NOMO-1 treated with dmso at 0.1 percent for 144 hours (cell line): Measurements from ENCODE around the gene WHAMM.
"Not testable (repeated sequence)": the region's sequence is repeated elsewhere in the genome, so short reads cannot be mapped to it uniquely, and the experiment has no call there.

ENCODE experiments used
- DNase-seq: peaks from one replicate; lab custom pipeline; 2025; ENCODE audit not compliant: unreplicated experiment; lab: John Stamatoyannopoulos, UW

WHAMM gene

DNA sequence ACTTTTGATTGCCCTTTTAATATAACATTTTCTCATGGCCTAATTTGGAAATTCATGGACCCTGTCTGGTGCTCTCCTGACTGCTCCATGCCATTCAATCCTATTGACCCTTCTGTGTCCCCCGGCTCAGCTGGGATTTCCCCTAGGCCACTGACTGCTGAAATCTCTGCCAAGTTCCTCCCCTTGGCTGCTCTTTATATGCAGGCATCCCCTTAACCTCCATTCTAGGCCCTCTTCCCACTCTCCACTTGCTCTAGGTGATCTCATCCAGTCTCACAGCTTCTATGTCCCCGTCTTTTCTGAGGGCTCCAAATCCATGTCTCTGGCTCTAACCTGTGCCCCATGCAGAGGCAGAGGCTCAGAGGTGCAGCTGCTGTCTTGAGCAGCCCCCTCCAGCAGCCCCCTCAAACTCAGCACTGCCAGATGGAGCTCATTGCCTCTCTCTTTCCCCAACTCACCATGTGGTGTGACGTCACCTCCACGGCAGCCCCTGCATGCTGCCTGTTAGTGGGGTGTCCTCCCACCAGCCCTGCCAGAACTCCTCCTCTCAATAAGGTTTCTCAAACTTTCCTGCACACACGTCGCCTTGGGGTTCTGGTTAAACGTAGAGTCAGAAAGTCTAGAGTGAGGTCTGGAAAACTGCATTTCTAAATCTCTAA, 10.1 kb upstream of the WHAMM start:
- no peak for DNase-seq

DNA sequence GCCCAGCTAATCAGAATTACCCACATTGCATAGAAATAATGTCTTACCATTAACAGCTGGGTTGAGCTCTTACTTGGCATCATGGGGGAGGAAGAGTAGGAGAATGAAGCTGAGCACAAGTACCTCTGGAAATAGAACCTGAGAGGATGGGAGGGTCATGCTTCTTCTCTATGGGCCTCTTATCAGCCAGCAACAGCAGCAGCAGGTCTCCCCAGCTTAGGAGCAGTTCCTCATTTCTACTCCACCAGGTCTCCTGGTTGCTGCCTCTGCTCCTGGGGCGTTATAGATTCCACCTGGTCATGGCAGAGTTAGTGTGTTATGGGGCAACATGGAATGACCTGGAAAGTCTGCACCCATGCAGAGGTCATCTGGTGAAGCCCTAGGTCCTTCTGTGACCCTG, 6.9 kb upstream of the WHAMM start:
- no peak for DNase-seq

DNA sequence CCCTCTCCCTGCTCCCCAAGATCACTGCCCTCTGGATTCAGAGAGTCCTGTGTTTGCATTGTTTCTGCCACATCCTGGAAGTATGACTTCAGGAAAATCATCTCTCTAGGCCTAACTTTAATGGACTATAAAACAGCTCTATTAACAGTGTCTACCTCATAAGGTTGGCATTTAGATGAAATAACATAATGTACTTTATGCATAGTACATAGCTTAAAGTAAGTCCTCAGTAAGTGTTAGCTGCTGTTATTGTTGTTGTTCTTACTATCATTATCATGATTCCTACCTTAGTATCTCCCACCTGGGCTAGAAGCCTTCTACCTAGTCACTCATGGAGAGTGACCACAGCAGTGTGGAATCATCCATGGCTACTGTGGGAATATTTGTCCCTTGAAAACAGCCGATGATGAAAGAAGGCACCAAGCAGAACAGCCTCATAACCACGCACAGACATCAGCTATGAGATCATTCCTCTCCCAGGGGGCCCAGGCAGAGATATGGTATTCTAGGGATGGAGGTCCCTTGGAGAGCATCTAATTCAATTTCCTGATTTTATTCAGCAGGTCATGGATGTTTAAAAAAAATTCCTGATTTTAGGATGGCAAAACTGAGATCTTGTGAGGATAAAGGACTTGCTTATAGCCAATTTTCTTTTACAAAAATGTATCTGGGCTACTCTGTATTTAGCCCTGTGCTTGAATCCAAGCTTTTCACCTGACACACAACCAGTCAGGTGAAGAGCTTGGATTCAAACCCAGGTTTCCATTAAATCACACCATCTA, 5.4 kb upstream of the WHAMM start:
- DNase-seq = no peak

DNA sequence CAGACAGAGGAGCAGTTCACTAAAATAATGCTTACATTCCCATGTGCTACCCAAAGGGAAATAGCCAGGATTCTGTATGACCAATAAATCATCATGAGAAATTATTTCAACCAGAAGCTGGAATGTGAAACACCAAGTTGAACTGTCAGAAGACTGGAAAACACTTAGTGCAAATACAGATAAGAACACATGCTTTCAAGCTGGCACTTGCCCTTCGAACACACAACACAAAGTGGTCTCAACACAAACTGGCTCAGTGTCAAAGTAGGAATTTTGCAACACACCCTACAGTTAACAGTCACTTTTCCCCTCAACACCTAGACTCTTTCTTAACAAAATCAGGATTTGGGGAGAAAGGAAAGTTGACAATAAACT, 4.9 kb upstream of the WHAMM start:
- no peak for DNase-seq

DNA sequence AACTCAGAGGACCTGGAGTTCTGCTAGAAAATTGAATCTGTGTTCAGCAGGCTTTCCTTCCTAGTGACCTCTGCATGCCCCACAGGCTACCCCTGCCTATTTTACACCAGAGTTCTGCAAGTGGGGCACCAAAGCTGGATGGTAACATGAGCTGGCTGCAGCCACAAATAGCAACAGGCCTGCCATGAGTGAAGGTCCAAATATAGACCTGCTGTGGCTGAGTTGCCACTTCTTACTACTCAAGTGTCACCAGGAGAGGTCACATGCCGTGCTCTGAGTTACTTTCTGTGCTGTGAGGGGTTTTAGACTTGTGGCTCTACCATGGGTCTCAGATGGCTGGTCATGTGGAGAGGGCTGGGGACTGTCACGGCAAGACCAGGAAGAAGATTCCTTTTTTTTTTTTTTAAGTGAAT, 3.4 kb upstream of the WHAMM start, which contains the start of gene FSD2:
Gene FSD2 (minus strand): TSS at position 76 of the 413 bp plus-strand sequence. CDS start 18,679 bp downstream, outside the sequence.
- peak; percentile 39 for DNase-seq

DNA sequence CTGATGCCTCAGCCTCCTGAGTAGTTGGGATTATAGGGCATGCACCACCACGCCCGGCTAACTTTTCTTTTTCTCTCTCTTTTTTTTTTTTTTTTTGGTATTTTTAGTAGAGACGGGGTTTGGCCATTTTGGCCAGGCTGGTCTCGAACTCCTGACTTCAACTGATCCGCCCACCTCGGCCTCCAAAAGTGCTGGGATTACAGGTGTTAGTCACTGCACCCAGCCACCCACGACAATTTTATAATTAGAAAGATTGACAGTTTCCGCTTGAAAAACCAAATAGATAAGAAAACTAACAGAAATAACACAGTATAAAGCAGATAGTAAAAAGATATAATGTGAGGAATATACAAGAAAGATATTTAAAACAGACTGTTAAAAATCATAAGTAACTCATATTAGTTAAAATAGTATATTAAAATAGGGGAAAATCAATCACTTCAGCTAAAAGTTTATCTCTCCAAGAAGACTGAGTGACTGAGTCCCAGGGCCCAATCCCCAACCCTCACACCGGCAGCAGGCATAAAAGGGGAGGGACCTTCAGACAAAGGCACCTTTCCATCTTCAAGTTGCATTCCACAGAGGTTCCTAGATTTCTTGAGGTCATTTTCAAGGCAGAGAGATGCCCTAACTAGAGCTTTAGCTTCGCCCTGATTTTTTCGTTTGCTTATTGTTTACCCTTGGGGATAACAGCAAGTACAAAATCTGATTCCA, 1.4 kb upstream of the WHAMM start:
- DNase-seq = no peak

DNA sequence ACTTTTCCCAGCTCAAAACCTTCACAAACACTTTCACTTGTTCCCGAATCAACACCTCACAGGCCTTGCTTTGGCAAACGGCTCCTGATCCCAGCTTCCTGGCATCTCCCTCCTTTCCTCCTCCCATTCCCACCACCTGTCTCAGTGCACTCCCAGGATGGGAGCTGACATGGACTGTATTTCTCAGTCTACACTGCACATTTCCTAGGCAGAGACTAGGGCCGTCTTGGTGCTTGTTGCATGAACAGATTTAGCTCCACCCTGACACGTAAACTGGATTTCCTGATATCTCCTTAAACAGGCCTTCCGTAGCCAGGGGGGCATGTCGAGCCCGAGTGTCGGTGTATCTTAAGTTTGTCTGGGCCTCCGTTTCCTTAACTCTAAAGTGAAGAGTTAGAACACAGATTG, 790 bp upstream of the WHAMM start:
- no peak for DNase-seq

DNA sequence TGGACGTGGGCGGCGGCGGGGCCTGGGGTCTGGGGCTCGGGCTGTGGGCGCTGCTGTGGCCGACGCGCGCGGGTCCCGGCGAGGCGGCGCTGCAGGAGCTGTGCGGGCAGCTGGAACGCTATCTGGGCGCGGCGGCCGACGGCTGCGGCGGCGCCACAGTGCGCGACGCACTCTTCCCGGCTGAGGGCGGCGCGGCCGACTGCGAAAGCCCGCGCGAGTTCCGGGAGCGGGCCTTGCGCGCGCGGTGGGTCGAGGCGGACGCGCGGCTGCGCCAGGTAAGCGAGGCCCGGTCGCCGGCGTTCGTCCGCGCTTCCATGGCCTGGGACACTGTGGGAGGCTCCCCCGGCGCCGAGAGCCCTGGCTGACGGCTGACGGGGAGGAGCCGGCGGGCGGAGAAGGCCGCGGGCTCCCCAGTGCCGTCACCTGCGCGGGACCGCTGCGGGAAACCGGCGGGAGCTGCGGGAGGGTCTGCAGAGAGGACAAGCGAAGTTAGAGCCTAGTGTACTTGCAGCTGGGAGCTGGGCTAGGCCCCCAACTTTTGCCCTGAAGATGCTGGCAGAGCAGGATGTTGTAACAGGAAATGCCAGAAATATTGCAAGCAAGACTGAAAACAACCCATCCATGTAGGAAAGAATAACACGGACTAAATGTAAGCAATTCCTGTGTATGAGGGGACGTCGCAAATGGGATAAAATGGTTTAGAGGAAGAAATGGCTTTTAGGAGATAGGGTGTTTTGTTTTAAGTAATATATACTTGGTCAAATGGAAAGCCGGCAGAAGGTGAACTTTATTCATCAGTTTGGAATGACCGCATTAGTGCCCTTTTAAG, 847 bp downstream of the WHAMM start:
- peak; percentile 75 for DNase-seq

DNA sequence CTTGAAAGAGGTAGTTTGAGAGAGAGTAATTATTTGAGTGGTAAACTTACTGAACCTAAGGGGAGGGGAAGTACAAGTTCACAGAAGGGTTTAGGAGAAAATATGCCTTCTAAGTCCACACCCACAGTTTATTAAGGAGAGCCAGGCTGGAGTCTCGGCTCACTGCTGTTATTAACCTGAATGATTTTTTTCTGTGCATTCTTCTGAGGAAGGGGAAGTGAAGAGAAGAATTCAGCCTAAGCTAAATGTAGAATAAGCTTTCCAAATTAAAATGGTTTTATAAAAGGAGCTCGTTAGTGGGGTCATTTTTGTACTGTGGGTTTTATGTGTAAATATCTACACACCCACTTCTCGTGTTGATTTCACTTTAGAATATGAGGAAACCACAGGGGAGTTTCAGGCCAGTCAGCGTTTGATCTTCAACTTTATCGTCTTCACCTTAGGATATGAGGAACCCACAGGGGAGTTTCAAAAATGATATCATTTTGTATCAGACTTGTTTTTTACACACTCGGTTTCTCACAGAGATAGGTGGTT, 1.5 kb downstream of the WHAMM start:
- peak; percentile 75 for DNase-seq

DNA sequence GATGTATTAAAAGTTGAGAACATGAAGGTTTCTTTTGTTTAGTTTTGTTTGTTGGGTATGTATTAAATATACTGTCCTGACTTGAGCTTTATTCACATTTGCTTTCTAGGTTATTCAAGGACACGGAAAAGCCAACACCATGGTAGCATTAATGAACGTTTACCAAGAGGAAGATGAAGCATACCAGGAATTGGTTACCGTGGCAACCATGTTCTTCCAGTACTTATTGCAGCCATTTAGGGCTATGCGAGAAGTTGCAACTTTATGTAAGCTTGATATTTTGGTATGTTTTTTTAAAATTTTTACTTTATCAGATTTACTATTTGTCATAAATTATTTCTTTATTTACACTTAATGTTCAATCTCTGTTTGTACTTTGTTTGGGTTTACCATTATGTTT, 3.6 kb downstream of the WHAMM start:
- no peak for DNase-seq

DNA sequence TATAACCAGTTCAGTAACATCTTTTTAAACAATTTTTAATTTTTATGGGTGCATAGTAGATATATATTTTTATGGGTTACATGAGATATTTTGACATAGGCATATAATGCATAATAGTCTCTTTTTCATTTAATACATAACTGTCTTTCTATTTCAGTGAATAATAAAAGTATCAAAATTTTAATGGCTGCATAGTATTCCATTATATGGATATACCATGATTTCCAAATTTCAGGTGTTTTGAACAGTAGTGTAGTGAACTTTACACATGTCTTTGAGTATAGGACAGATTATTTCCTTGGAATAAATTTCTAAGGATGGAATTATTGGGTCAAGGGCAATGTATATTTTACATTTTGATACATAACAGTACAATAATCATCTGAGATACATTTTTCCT, 10.7 kb downstream of the WHAMM start:
- no peak for DNase-seq

DNA sequence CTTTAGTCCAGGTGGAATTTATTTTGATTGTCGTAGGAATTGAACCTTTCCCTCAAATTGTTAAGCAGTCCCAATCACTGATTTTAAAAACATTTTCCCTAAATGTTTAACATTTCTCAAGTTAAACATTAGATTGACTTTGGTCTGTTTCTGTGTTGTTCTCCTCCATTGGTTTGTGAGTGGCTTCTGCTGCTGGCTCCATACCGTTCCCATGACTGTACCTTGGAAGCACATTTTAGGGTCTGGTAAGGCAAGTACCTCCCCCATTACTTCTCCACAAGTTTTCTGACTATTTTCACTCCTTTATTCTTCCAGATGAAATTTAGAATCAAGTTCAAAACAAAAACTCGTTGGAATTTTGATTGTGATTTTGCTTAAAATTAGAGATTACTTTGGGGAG, 12.0 kb downstream of the WHAMM start:
- DNase-seq = not testable (repeated sequence)

DNA sequence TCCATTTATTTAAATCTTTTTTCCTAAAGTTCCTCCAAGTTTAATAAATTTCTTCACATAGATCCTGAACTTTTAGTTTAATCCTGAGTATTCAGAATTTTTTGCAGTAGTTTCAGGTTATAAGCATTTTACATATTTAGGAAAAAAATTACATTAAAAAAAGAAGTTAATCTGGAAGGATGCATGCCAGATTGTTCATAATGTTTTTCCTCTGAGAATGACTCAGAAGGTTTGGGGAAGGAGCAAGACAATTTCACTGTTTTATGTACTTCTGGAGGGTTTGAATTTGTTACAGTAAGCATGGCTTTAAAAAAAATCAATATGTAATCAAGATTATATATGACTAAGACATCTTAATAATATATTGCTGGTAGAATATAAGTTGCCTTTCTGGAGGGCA, 12.4 kb downstream of the WHAMM start:
- DNase-seq = not testable (repeated sequence)

DNA sequence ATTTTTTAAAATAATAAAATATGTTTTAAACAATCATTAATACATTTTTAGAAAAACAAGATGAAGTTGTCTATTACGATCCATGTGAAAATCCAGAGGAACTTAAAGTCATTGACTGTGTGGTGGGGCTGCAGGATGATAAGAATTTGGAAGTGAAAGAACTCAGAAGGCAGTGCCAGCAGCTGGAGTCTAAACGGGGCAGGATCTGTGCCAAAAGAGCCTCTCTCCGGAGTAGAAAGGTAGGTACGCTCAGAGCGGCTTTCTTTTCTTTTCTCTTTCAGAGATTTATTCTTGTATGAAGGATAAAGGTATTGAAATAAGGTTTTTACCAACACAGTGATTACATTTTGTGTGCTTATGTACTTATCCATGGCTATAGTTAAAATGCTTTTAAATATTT, 13.6 kb downstream of the WHAMM start:
- DNase-seq = no peak

DNA sequence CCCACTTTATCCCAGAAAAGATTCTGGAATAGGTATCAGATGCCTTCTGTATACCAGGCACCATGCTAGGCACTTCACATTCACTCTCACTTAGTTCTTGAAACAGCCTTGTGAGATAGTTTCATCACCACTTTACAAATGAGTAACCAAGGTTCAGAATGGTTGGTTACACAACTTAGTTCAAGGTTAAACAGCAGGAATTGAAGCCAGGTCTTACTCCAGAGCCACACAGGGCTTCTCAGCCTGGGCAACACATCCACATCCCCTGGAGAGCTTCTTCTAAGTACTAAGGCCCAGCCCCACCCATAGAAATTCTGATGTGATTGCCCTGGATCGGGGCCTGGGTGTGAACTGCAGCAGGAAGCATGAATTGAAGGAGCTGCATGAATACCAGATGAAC, 18.6 kb downstream of the WHAMM start:
- no peak for DNase-seq

DNA sequence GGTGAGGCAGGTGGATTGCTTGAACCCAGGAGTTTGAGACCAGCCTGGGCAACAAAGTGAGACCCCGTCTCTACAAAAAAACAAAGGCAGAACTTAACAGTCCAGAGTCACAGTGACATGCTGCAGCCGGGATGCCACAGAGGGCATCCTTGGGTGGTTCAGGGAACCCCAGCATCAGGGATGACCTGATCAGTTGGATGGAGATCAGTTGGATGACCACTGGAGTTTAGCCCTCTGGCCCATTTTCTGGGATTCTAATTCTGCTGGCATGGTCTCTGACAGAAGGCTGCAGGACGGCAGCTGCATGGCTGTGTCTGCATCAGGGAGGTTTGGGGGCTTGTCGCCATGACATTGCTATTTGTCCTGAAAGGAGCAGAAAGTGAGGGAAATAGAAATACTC, 19.8 kb downstream of the WHAMM start:
- no peak for DNase-seq

DNA sequence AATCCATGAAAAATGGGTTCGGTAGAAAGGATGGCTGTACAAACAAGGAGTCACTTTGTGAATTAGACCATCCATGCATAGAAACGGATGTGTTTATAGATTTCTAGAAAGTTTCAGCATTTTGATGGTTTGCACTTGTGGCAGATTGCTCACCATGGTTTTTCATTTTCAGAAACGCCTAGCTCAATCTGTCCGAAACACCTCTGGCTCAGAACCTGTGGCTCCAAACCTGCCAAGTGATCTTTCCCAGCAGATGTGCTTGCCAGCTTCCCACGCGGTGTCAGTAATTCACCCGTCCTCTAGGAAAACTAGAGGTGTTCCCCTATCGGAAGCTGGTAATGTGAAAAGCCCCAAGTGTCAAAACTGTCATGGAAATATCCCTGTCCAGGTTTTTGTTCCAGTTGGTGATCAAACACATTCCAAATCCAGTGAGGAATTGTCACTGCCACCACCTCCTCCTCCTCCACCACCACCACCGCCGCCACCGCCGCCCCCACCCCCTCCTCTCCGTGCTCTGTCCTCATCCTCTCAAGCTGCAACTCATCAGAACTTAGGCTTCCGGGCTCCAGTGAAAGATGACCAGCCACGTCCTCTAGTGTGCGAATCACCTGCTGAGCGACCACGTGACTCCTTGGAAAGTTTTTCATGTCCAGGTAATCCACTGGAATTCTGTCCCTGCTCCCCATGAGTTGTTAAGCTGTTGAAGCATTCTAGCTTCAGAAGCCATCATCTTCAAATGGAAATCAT, 21.2 kb downstream of the WHAMM start:
- DNase-seq = no peak

DNA sequence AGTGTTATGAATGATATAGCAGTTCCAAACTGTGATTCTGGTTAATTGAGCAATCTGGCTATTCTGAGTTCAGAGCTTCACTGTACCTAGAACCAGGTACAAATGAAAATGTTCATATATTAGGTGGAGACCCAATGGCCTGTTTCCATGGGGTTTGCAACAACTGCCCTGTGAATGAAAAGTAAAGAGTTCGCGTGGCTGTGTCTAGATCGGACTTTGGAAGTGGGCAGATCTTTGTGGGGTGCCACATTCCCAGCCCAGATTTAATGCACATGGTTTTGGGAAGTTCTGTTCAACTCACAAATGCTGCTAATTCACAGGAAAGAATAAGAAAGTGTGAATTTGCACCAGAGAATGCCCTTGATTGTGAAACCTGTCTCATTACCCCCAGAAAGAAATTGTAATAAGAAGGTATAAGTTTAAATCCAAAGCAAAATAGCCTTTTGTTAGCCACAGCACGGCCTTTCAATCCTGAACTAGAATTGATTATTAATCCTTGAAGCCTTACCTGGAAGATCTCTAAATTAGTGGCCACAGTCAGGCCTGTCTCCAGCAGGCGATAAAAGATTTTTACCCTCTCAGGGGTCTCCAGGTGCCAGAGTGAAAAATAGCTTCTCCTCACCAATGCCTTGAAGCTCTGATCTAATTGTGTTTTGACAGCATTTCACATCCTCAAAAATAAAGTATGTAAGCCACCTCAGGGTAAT, 22.6 kb downstream of the WHAMM start:
- DNase-seq = no peak

DNA sequence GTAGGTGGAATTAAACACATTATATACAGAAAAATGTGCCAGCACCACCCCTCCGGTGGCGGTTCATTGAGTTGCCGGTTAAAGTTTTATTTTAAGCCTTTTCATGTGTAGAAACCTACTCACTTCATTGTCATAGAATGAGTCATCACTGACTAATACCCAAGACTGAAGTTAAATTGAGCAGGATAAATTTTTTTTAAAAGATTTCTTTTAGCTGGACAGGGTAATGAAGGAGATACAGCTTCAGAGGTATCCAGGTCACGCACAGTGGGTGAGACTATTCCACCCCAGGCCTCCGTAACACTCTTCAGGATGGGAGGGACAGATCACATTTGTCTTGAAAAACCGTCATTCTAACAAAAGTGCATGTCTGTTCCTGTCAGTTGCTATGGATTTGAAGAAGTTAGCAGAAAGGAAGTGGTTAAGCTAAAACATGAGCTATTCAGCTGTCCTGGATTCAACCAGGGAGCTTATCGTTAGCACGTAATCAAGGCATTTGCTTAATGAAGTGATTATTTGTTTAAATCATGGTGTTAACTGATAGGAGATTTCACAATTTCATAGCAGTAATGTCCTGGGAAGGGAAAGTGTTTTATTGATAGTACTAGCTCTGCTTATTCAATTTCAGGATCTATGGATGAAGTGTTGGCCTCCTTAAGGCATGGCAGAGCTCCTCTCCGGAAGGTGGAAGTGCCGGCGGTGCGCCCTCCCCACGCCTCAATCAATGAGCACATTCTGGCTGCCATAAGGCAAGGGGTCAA, 23.4 kb downstream of the WHAMM start:
- peak; percentile 85 for DNase-seq
